MG63 (cell line): Measurements from ENCODE around the gene CFAP61. TPM values are rescaled to one million over a fixed set of nuclear protein-coding genes. Genes with fewer than 3 reads are reported as not detected.
"Not testable (repeated sequence)": the region's sequence is repeated elsewhere in the genome, so short reads cannot be mapped to it uniquely, and the experiment has no call there.

Experiments
- DNase-seq: peaks from one replicate; pipeline ENCODE4 v3.0.0-alpha.2; 2020
- H3K27me3 ChIP-seq: fragments of 250-450 bp; sonication (Bioruptor Pico); 2 replicates; pipeline ENCODE4 v1.5.1; 2020; ENCODE audit warnings: mild to moderate bottlenecking, moderate library complexity
- H3K36me3 ChIP-seq: fragments of 250-450 bp; sonication (Bioruptor Pico); 2 replicates; pipeline ENCODE4 v1.5.1; 2020; ENCODE audit warnings: mild to moderate bottlenecking, moderate library complexity
- H3K4me3 ChIP-seq: fragments of 250-450 bp; sonication (Bioruptor Pico); 2 replicates; pipeline ENCODE4 v1.5.1; 2020; ENCODE audit warnings: mild to moderate bottlenecking, moderate library complexity
- H3K9me3 ChIP-seq: fragments of 250-450 bp; sonication (Bioruptor Pico); 2 replicates; pipeline ENCODE4 v1.5.1; 2020; ENCODE audit warnings: mild to moderate bottlenecking, moderate library complexity
- total RNA-seq: library from RNA; depleted of rRNA; stranded (reverse); fragments of >200 nt; shearing (Covaris generic); gene quantifications from 2 replicates; pipeline ENCODE4 v1.2.3, GENCODE V29; 2014; ENCODE audit warnings: low replicate concordance

The CFAP61 gene
- total RNA-seq, 1 experiment from 2014 or later = not detected

DNA sequence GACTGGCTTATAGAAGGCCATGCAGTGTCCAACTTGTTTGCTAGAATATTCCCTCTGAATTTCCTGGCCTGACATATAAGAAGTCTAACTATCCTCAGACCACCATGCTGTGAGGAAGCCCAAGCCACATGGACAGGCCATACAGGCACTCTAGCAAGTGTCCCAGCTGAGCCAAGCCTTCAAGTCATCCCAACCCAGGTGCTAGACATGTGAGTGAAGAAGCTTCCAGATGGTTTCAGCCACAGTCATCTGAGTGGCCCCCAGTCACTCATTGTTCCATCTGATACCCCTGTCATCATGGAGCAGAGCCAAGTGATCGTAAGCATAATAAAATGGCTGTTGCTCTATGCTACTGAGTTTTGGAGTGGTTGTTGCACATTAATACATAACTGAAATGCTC, 269.6 kb downstream of the CFAP61 start:
- H3K36me3 ChIP-seq = no peaks in the 10 kb centered on the region
- H3K9me3 ChIP-seq = no peaks in the 10 kb centered on the region
- H3K27me3 ChIP-seq = no peaks in the 10 kb centered on the region
- DNase-seq = no peak
- H3K4me3 ChIP-seq = no peak overlapping the region

- no peak for DNase-seq
- Histone ChIP-seq H3K27me3 (no peaks in the 10 kb centered on the region), H3K9me3 (no peaks in the 10 kb centered on the region), H3K4me3 (no peak overlapping the region), H3K36me3 (no peaks in the 10 kb centered on the region)
Observed at GRCh38 chr20:20322912-20323311, 270.6 kb downstream of the CFAP61 start.

DNA sequence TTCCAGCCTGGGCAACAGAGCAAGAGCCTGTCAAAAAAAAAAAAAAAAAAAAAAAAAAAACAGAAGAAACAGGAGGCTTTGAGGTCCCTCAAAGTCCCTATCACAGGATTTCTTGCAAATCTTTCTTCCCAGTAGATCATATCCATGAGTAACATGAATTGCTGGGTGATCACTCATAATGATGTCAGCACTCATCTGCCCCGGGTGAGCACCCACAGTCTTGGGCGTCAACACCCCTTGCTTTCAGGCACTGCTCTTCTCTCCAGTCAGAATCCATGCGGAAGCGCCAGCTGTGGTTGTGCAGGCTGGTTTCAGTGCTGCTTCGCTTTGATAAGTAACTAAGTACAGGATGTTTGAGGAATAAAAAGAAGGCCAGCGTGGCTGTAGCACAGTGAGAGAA, 275.4 kb downstream of the CFAP61 start:
- Histone ChIP-seq H3K4me3 (no peak overlapping the region), H3K27me3 (no peaks in the 10 kb centered on the region), H3K9me3 (no peaks in the 10 kb centered on the region), H3K36me3 (no peaks in the 10 kb centered on the region)
- DNase-seq = peak; percentile 4

- Histone ChIP-seq H3K9me3 (no peaks in the 10 kb centered on the region), H3K36me3 (no peaks in the 10 kb centered on the region), H3K4me3 (no peak overlapping the region), H3K27me3 (no peaks in the 10 kb centered on the region)
- no peak for DNase-seq
Observed at GRCh38 chr20:20329564-20329963, 277.2 kb downstream of the CFAP61 start.

- no peak for DNase-seq
- H3K36me3 ChIP-seq = no peaks in the 10 kb centered on the region
Observed at GRCh38 chr20:20331156-20331555, 278.8 kb downstream of the CFAP61 start.

DNA sequence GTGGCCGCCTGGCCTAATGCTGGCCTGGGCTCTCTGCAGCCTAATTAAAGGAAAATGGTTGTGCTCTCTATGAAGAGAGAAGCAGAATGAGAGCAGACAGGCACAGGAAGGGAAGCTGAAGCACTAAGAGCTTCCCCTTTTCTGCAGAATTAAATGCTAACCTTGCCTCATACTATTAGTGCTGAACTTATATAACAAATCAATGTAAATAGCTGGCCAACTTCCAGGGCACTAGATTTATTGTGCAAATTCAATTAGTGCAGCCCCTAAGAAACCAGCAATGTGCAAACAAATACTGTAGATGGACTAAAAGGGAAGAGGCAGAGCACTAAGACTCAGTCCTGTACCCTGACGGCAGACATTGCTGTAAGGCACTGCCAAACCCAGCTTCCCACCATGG, 279.5 kb downstream of the CFAP61 start:
- no peak overlapping the region for H3K4me3 ChIP-seq
- no peak for DNase-seq
- H3K27me3 ChIP-seq = no peaks in the 10 kb centered on the region
- no peaks in the 10 kb centered on the region for H3K36me3 ChIP-seq
- H3K9me3 ChIP-seq = no peaks in the 10 kb centered on the region

More at GRCh38 chr20:20331156-20331555, 278.8 kb downstream of the CFAP61 start:
- Histone ChIP-seq H3K27me3 (no peaks in the 10 kb centered on the region), H3K4me3 (no peak overlapping the region), H3K9me3 (no peaks in the 10 kb centered on the region)

GRCh38 chr20:20333866-20334265, 281.5 kb downstream of the CFAP61 start:
- H3K36me3 ChIP-seq = no peaks in the 10 kb centered on the region

GRCh38 chr20:20334489-20334888, 282.2 kb downstream of the CFAP61 start:
- no peak for DNase-seq
- H3K36me3 ChIP-seq = no peaks in the 10 kb centered on the region
- no peaks in the 10 kb centered on the region for H3K9me3 ChIP-seq
- H3K4me3 ChIP-seq = no peak overlapping the region
- no peaks in the 10 kb centered on the region for H3K27me3 ChIP-seq

More at GRCh38 chr20:20333866-20334265, 281.5 kb downstream of the CFAP61 start:
- H3K27me3 ChIP-seq = no peaks in the 10 kb centered on the region
- no peaks in the 10 kb centered on the region for H3K9me3 ChIP-seq
- H3K4me3 ChIP-seq = no peak overlapping the region
- DNase-seq = no peak

DNA sequence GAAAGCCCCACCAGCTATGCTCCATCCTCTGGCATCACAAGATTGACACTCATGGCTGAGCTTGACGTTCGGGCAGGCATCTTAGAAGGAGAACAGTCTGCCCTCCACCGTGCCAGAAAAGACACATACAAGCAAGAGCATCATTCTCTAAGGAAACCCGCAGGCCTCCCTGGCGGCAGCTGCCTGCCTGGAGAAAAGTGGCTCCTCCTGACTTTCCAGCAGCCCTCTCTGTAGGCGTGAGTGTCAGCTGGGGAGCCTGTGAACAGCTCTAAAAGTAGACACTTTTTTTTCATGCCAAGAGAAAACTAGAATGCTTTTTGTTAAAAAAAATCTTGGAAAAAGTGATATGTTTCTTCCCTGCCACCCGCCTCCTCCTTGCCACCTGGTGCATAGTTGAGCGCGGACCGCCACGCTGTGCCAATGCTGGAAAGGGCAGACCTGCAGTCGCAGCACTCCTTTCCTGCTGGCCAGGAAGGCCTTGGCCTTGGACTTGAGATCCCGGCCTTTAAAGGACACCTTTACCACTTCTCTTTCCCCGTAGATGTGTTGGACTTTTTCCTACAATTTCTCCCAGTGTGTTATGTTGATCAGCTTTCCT, 285.9 kb downstream of the CFAP61 start:
- H3K36me3 ChIP-seq = no peaks in the 10 kb centered on the region
- H3K4me3 ChIP-seq = no peak overlapping the region
- no peaks in the 10 kb centered on the region for H3K27me3 ChIP-seq
- H3K9me3 ChIP-seq = no peaks in the 10 kb centered on the region
- DNase-seq = no peak

DNA sequence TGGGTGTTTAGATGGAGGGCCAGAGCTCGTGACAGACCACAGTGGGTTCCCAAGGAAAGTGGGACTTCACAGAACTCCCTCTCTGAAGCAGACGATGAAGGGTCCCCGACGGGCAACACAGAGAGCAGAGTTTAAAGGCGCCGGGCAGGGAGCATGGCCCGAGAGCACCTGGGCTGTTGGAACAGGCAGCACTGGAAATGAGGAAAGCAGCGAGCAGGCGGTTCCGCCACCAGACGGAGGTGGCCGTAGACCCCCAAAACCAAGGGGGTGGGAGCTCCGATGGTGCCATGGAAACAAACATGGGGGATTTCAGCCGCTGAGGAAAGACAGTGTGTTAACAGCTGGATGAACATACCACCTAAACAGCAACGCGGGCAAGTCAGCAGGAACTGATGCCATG, 288.1 kb downstream of the CFAP61 start:
- H3K27me3 ChIP-seq = no peaks in the 10 kb centered on the region
- no peaks in the 10 kb centered on the region for H3K36me3 ChIP-seq
- DNase-seq = no peak
- H3K9me3 ChIP-seq = no peaks in the 10 kb centered on the region
- no peak overlapping the region for H3K4me3 ChIP-seq

DNA sequence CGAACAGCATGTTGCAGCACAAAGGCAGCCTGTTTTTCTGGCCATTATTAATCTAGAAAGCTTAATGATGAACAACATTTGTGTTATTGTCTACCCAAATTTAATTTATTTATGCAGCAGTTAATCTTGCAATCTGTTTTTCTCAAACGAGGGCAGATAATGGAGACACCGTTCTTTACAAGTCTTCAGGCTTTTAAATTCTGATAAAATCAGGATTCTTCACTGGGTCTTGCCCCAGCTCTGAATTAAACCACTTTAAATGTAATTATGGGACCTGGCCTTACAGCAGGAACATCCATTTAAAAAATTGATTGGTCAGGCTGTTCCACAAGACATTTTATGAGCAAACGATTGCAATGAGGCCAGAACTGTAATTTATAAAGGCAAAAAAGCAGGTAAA, 289.0 kb downstream of the CFAP61 start:
- DNase-seq = no peak
- Histone ChIP-seq H3K9me3 (no peaks in the 10 kb centered on the region), H3K4me3 (no peak overlapping the region), H3K36me3 (no peaks in the 10 kb centered on the region), H3K27me3 (no peaks in the 10 kb centered on the region)

- H3K9me3 ChIP-seq = no peaks in the 10 kb centered on the region
- no peaks in the 10 kb centered on the region for H3K27me3 ChIP-seq
- no peaks in the 10 kb centered on the region for H3K36me3 ChIP-seq
- H3K4me3 ChIP-seq = no peak overlapping the region
- no peak for DNase-seq
Observed at GRCh38 chr20:20342066-20342465, 289.7 kb downstream of the CFAP61 start.

GRCh38 chr20:20343932-20344331, 291.6 kb downstream of the CFAP61 start:
- H3K4me3 ChIP-seq = no peak overlapping the region
- DNase-seq = no peak
- no peaks in the 10 kb centered on the region for H3K27me3 ChIP-seq
- no peaks in the 10 kb centered on the region for H3K36me3 ChIP-seq
- no peaks in the 10 kb centered on the region for H3K9me3 ChIP-seq

DNA sequence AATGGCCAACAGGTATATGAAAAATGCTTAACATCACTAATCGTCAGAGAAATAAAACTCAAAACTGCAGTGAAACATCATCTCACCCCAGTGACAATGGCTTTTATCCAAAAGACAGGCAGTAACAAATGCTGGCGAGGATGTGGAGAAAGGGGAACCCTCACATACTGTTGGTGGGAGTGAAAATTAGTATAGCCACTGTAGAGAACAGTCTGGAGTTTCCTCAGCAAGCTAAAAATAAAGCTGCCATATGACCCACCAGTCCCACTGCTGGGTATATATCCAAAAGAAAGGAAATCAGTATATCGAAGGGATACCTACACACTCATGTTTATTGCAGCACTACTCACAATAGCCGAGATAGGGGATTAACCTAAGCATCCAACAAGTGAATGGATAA, 292.1 kb downstream of the CFAP61 start:
- no peaks in the 10 kb centered on the region for H3K9me3 ChIP-seq
- H3K36me3 ChIP-seq = no peaks in the 10 kb centered on the region
- no peak for DNase-seq
- no peak overlapping the region for H3K4me3 ChIP-seq
- H3K27me3 ChIP-seq = no peaks in the 10 kb centered on the region

GRCh38 chr20:20353576-20353975, 301.2 kb downstream of the CFAP61 start:
- no peak for DNase-seq
- Histone ChIP-seq H3K27me3 (no peaks in the 10 kb centered on the region), H3K36me3 (no peaks in the 10 kb centered on the region), H3K4me3 (no peak overlapping the region), H3K9me3 (no peaks in the 10 kb centered on the region)

GRCh38 chr20:20355503-20355902, 303.2 kb downstream of the CFAP61 start:
- not testable (repeated sequence) for H3K4me3 ChIP-seq, DNase-seq

GRCh38 chr20:20358801-20359200, 306.5 kb downstream of the CFAP61 start:
- H3K4me3 ChIP-seq = no peak overlapping the region
- H3K9me3 ChIP-seq = no peaks in the 10 kb centered on the region
- H3K27me3 ChIP-seq = peaks cover 13% of the 10 kb centered on the region
- H3K36me3 ChIP-seq = no peaks in the 10 kb centered on the region
- DNase-seq = no peak

More at GRCh38 chr20:20355503-20355902, 303.2 kb downstream of the CFAP61 start:
- not testable (repeated sequence) for H3K36me3 ChIP-seq, H3K27me3 ChIP-seq, H3K9me3 ChIP-seq

GRCh38 chr20:20359628-20360027, 307.3 kb downstream of the CFAP61 start:
- H3K4me3 ChIP-seq = no peak overlapping the region
- peaks cover 19% of the 10 kb centered on the region for H3K27me3 ChIP-seq
- H3K9me3 ChIP-seq = no peaks in the 10 kb centered on the region
- no peaks in the 10 kb centered on the region for H3K36me3 ChIP-seq
- DNase-seq = no peak

GRCh38 chr20:20360464-20360863, 308.1 kb downstream of the CFAP61 start:
- DNase-seq = no peak
- H3K27me3 ChIP-seq = peaks cover 27% of the 10 kb centered on the region
- H3K9me3 ChIP-seq = no peaks in the 10 kb centered on the region
- H3K4me3 ChIP-seq = no peak overlapping the region
- H3K36me3 ChIP-seq = no peaks in the 10 kb centered on the region
